ENCODE results near the gene DNAJB2. TPM values are rescaled to one million over a fixed set of nuclear protein-coding genes. Genes with fewer than 3 reads are reported as not detected.
A peak's percentile ranks its signal among the peaks of the same experiment; 100 is the strongest.

DNAJB2 gene
- total and polyA plus RNA-seq, 4 donors: 63.7 to 79.6 (median 75.3) TPM

GRCh38 chr2:219268294-219268693, 10.9 kb upstream of the DNAJB2 start:
- no peaks in the 10 kb centered on the region for H3K27me3 ChIP-seq (ENCODE audit: control insufficient read depth in 3 of 3, insufficient read depth in 3 of 3, low read length in 2 of 3)
- H3K27ac ChIP-seq (ENCODE audit: low read depth in 1 of 2, low read length in 1 of 2): no peak overlapping the region
- H3K9me3 ChIP-seq (ENCODE audit: control insufficient read depth in 4 of 4, insufficient read depth in 3 of 4, low read length in 3 of 4): peaks cover 0 to 2% (median 0%) of the 10 kb centered on the region in 4 donors
- H3K4me3 ChIP-seq: no peak overlapping the region
- no peak overlapping the region for H3K9ac ChIP-seq (ENCODE audit: insufficient read depth in 1 of 2, low read length in 2 of 2)
- DNase-seq (no peak), ATAC-seq (ENCODE audit: insufficient read depth, low FRiP score) (no peak)
- 84 to 92% methylated on average over 2 of the region's 2 CpGs for WGBS, 2 donors
- H3K36me3 ChIP-seq (ENCODE audit: control insufficient read depth in 4 of 4, insufficient read depth in 4 of 4, low read length in 4 of 4): no peaks in the 10 kb centered on the region
- no peak for TF ChIP-seq CTCF (IDR thresholded peaks at IDR 0.05; ENCODE audit: control extremely low read depth, extremely low read depth)
- no peaks in the 10 kb centered on the region for H3K4me1 ChIP-seq (ENCODE audit: control insufficient read depth in 5 of 5, insufficient read depth in 5 of 5, low read length in 5 of 5)

DNA sequence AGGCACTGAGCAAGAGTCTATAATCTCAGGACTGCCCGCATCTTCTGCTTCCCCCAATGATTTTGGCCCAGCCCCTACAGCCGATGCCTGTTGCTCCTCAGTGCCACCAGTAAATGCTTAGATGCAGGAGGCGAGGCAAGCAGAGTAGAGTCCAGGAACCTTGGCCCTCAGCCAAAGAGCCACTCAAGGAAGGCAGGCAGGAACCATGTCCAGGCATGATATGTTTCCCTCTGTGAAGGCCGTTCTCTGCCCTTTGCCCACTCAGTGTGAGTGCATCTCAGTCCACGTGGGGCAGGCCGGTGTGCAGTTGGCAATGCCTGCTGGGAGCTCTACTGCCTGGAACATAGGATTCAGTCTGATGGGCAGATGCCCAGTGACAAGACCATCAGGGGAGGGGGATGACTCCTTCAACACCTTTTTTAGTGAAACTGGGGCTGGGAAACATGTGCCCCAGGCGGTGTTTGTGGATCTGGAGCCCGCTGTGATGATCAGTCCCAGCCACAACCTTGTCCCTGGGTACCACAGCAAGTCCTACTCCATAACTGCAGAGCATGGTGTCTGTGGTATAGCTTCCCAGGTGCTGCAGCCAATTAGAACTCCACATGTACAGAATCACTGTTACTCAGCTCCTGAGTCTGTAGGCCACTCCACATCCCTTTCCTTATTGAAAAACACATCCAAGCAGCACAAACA, 9.7 kb upstream of the DNAJB2 start:
- no peak for TF ChIP-seq CTCF (IDR thresholded peaks at IDR 0.05; ENCODE audit: control extremely low read depth, extremely low read depth)
- H3K27me3 ChIP-seq (ENCODE audit: control insufficient read depth in 3 of 3, insufficient read depth in 3 of 3, low read length in 2 of 3): no peaks in the 10 kb centered on the region
- H3K4me1 ChIP-seq (ENCODE audit: control insufficient read depth in 5 of 5, insufficient read depth in 5 of 5, low read length in 5 of 5): no peaks in the 10 kb centered on the region
- H3K9me3 ChIP-seq (ENCODE audit: control insufficient read depth in 4 of 4, insufficient read depth in 3 of 4, low read length in 3 of 4): peaks cover 0 to 2% (median 0%) of the 10 kb centered on the region in 4 donors
- no peak overlapping the region for H3K4me3 ChIP-seq
- 53 to 80% methylated on average over 8 of the region's 8 CpGs for WGBS, 2 donors
- peak overlapping the region in 1 of 2 donors; percentile 42 for H3K27ac ChIP-seq (ENCODE audit: low read depth in 1 of 2, low read length in 1 of 2)
- no peak overlapping the region for H3K9ac ChIP-seq (ENCODE audit: insufficient read depth in 1 of 2, low read length in 2 of 2)
- DNase-seq (peak in 1 of 3 donors; percentile 45), ATAC-seq (ENCODE audit: insufficient read depth, low FRiP score) (no peak)
- H3K36me3 ChIP-seq (ENCODE audit: control insufficient read depth in 4 of 4, insufficient read depth in 4 of 4, low read length in 4 of 4): no peaks in the 10 kb centered on the region

GRCh38 chr2:219270055-219270372, 9.2 kb upstream of the DNAJB2 start:
- Histone ChIP-seq H3K4me3 (no peak overlapping the region), H3K27ac (ENCODE audit: low read depth in 1 of 2, low read length in 1 of 2) (no peak overlapping the region), H3K36me3 (ENCODE audit: control insufficient read depth in 4 of 4, insufficient read depth in 4 of 4, low read length in 4 of 4) (no peaks in the 10 kb centered on the region), H3K4me1 (ENCODE audit: control insufficient read depth in 5 of 5, insufficient read depth in 5 of 5, low read length in 5 of 5) (peaks cover 0 to 3% (median 0%) of the 10 kb centered on the region in 5 donors), H3K9ac (ENCODE audit: insufficient read depth in 1 of 2, low read length in 2 of 2) (no peak overlapping the region), H3K9me3 (ENCODE audit: control insufficient read depth in 4 of 4, insufficient read depth in 3 of 4, low read length in 3 of 4) (peaks cover 0 to 2% (median 0%) of the 10 kb centered on the region in 4 donors), H3K27me3 (ENCODE audit: control insufficient read depth in 3 of 3, insufficient read depth in 3 of 3, low read length in 2 of 3) (no peaks in the 10 kb centered on the region)
- no peak for ATAC-seq (ENCODE audit: insufficient read depth, low FRiP score)
- DNase-seq: no peak
- TF ChIP-seq CTCF (IDR thresholded peaks at IDR 0.05; ENCODE audit: control extremely low read depth, extremely low read depth): no peak
- 92 to 97% methylated on average over 5 of the region's 5 CpGs for WGBS, 2 donors

DNA sequence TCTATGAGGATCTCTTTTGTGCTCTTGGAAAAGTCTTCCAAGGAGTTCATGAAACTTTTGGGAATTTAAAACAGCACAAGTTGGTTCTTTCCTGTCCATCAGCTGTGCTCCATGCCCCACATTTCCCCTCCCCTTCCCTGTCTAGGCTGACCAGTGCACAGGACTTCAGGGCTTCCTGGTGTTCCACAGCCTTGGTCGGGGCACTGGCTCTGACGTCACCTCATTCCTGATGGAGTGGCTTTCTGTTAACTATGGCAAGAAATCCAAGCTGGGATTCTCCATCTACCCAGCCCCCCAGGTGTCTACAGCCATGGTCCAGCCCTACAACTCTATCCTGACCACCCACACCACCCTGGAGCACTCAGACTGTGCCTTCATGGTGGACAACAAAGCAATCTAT, 8.1 kb upstream of the DNAJB2 start:
- no peak overlapping the region for H3K27ac ChIP-seq (ENCODE audit: low read depth in 1 of 2, low read length in 1 of 2)
- H3K27me3 ChIP-seq (ENCODE audit: control insufficient read depth in 3 of 3, insufficient read depth in 3 of 3, low read length in 2 of 3): no peaks in the 10 kb centered on the region
- no peaks in the 10 kb centered on the region for H3K36me3 ChIP-seq (ENCODE audit: control insufficient read depth in 4 of 4, insufficient read depth in 4 of 4, low read length in 4 of 4)
- no peak overlapping the region for H3K9ac ChIP-seq (ENCODE audit: insufficient read depth in 1 of 2, low read length in 2 of 2)
- peaks cover 0 to 4% (median 0%) of the 10 kb centered on the region in 5 donors for H3K4me1 ChIP-seq (ENCODE audit: control insufficient read depth in 5 of 5, insufficient read depth in 5 of 5, low read length in 5 of 5)
- peaks cover 0 to 2% (median 0%) of the 10 kb centered on the region in 4 donors for H3K9me3 ChIP-seq (ENCODE audit: control insufficient read depth in 4 of 4, insufficient read depth in 3 of 4, low read length in 3 of 4)
- ATAC-seq (ENCODE audit: insufficient read depth, low FRiP score) (no peak), DNase-seq (no peak)
- 86 to 87% methylated on average over 2 of the region's 2 CpGs for WGBS, 2 donors
- no peak for TF ChIP-seq CTCF (IDR thresholded peaks at IDR 0.05; ENCODE audit: control extremely low read depth, extremely low read depth)
- no peak overlapping the region for H3K4me3 ChIP-seq

All from lung (tissue), 12 donors.